HepG2 (cell line): Measurements from ENCODE around the gene FGF19. TPM values are rescaled to one million over a fixed set of nuclear protein-coding genes. Genes with fewer than 3 reads are reported as not detected.

Experiments
- ATAC-seq: fragments of 200-7000 bp; cut with Tn5 transposase; 3 replicates; pipeline ENCODE4 v1.9.1; 2020; ENCODE audit warnings: mild to moderate bottlenecking, moderate library complexity
- BruUV-seq: library from RNA; stranded (reverse); fragments of 400-500 nt; replicated peaks from 2 replicates; lab custom pipeline; 2021; lab: Mats Ljungman, UMichigan
- CTCF ChIA-PET: fragments of 300-600 bp; formaldehyde crosslinking; extraction: SDS; loops from one replicate; lab custom pipeline; 2021; ENCODE audit warnings: low total read pairs, inconsistent platforms, low intra/inter-chr PET ratio; lab: Yijun Ruan, JAX
- POLR2A ChIA-PET: fragments of 350-600 bp; sonication (Branson Sonifier 250); formaldehyde crosslinking; loops from one replicate; lab custom pipeline; 2020; ENCODE audit warnings: antibody characterized with exemption, inconsistent platforms; lab: Yijun Ruan, JAX
- DNase-seq: peaks from one replicate; pipeline ENCODE4 v3.0.0-alpha.2; 2015; ENCODE audit warnings: low spot score
- FAIRE-seq: peaks from 3 replicates; lab custom pipeline; 2011; peaks lifted over from hg19 to GRCh38; lab: Jason Lieb, UNC
- H2AFZ ChIP-seq: one replicate; pipeline ENCODE4 v1.6.1; 2011; ENCODE audit warnings: low read length, inconsistent platforms
- H3K27ac ChIP-seq: fragments of 300-600 bp; 3 replicates; pipeline ENCODE4 v1.8.0; 2011; ENCODE audit warnings: mixed run types, mild to moderate bottlenecking, mixed read lengths, low read length, inconsistent platforms; ENCODE audit not compliant: insufficient read depth; ENCODE audit errors: extremely low read length
- H3K27me3 ChIP-seq, 2 experiments: fragments of 200-600 bp in 1 of 2; 2 replicates in 1 of 2; 3 replicates in 1 of 2; pipeline versions ENCODE4 v1.6.0 to v1.8.0; 2011; ENCODE audit warnings: low read length in 2 of 2, mild to moderate bottlenecking in 2 of 2, moderate library complexity in 2 of 2, inconsistent platforms in 1 of 2; ENCODE audit not compliant: insufficient read depth in 2 of 2, control insufficient read depth in 1 of 2
- H3K36me3 ChIP-seq, 2 experiments: fragments of 200-600 bp in 1 of 2; replicated peaks in 1 of 2; 2 replicates in 1 of 2; 3 replicates in 1 of 2; pipeline versions ENCODE4 v1.5.1 to v1.8.0; 2011; ENCODE audit warnings: low read length in 2 of 2, inconsistent platforms in 1 of 2; ENCODE audit not compliant: insufficient read depth in 2 of 2, control insufficient read depth in 1 of 2
- H3K4me1 ChIP-seq: 2 replicates; pipeline ENCODE4 v1.5.1; 2012; ENCODE audit warnings: low read length, inconsistent platforms; ENCODE audit not compliant: insufficient read depth
- H3K4me2 ChIP-seq: 2 replicates; pipeline ENCODE4 v1.6.0; 2011; ENCODE audit warnings: low read depth, low read length, inconsistent platforms
- H3K4me3 ChIP-seq, 3 experiments: fragments of 200-600 bp in 1 of 3; sonication (generic), shearing (Covaris generic) in 1 of 3; replicated peaks in 1 of 3; 2 replicates each; pipeline ENCODE4 v1.5.1; 2011 to 2016; ENCODE audit warnings: low read length in 3 of 3, inconsistent platforms in 2 of 3, low read depth in 2 of 3, mild to moderate bottlenecking in 2 of 3, control low read depth in 1 of 3, mixed read lengths in 1 of 3; ENCODE audit not compliant: insufficient read depth in 1 of 3
- H3K79me2 ChIP-seq: one replicate; pipeline ENCODE4 v1.6.1; 2011; ENCODE audit warnings: low read length, inconsistent platforms; ENCODE audit not compliant: insufficient read depth
- H3K9ac ChIP-seq: 2 replicates; pipeline ENCODE4 v1.6.0; 2011; ENCODE audit warnings: mild to moderate bottlenecking, low read depth, low read length, inconsistent platforms; ENCODE audit not compliant: insufficient read depth
- H3K9me3 ChIP-seq: 2 replicates; pipeline ENCODE4 v1.5.1; 2012; ENCODE audit warnings: mild to moderate bottlenecking, low read length
- H4K20me1 ChIP-seq: 2 replicates; pipeline ENCODE4 v1.6.0; 2011; ENCODE audit warnings: inconsistent platforms, mild to moderate bottlenecking, low read length, moderate library complexity; ENCODE audit not compliant: insufficient read depth
- ATM ChIP-seq: fragments of 450-650 bp; IDR thresholded peaks from 2 replicates; pipeline ENCODE4 v1.7.1; 2017; ENCODE audit warnings: mild to moderate bottlenecking, borderline replicate concordance
- JDP2 ChIP-seq: sonication (generic); formaldehyde crosslinking; IDR thresholded peaks from 2 replicates; pipeline ENCODE4 v1.8.1; 2022; ENCODE audit warnings: missing genetic modification reagents, borderline replicate concordance
- KAT8 ChIP-seq: IDR thresholded peaks from 2 replicates; pipeline ENCODE4 v1.6.1; 2016; ENCODE audit warnings: missing genetic modification reagents, missing compliant biosample characterization
- RELA ChIP-seq: sonication (generic); formaldehyde crosslinking; IDR thresholded peaks from 2 replicates; pipeline ENCODE4 v1.4.0; 2020; ENCODE audit warnings: missing genetic modification reagents
- SNAPC2 ChIP-seq: sonication (generic); formaldehyde crosslinking; IDR thresholded peaks from 2 replicates; pipeline ENCODE4 v1.8.1; 2022; ENCODE audit warnings: mild to moderate bottlenecking, missing genetic modification reagents
- ZBTB20 ChIP-seq: sonication (generic); formaldehyde crosslinking; IDR thresholded peaks from 2 replicates; pipeline ENCODE4 v1.8.1; 2023; ENCODE audit warnings: missing genetic modification reagents, low read depth, mild to moderate bottlenecking, borderline replicate concordance
- ZNF510 ChIP-seq: sonication (generic); formaldehyde crosslinking; IDR thresholded peaks from 2 replicates; pipeline ENCODE4 v1.4.0; 2020; ENCODE audit warnings: low read depth, mild to moderate bottlenecking, missing genetic modification reagents
- ZNF703 ChIP-seq: sonication (generic); formaldehyde crosslinking; IDR thresholded peaks from 2 replicates; pipeline ENCODE4 v1.5.1; 2020; ENCODE audit warnings: missing genetic modification reagents, mild to moderate bottlenecking, moderate library complexity, borderline replicate concordance
- ZNF841 ChIP-seq: sonication (generic); formaldehyde crosslinking; IDR thresholded peaks from 2 replicates; pipeline ENCODE4 v1.8.1; 2023; ENCODE audit warnings: missing genetic modification reagents, borderline replicate concordance
- WGBS: methylation state at CpG from one replicate; pipeline ENCODE4 v1.1.6; 2017; ENCODE audit warnings: low lambda C conversion rate; 5-methylcytosine and 5-hydroxymethylcytosine counted together
- in situ Hi-C: cut with HindIII; loops from 2 replicates; pipeline ENCODE4 v1.10.0; 2017; ENCODE audit warnings: low pct_unique_long_range_greater_than_20kb; ENCODE audit not compliant: extremely low pct_ligation_motif_present
- intact Hi-C: fragments of 100-400 bp; cut with micrococcal nuclease; formaldehyde crosslinking; loops from one replicate; pipeline ENCODE4 v1.10.0; 2022; ENCODE audit not compliant: unreplicated experiment
- polyA plus RNA-seq, 8 experiments: library from polyadenylated mRNA; depleted of rRNA in 3 of 8; stranded (reverse) in 7 of 8; unstranded in 1 of 8; fragments of >200 nt; fragmentation: Illumina TruSeq in 4 of 8; extraction: Trizol in 4 of 8; gene quantifications; 2 replicates each; pipeline versions ENCODE4 v1.2.1 to v1.2.3, GENCODE V29; 2011 to 2016; ENCODE audit warnings: low read depth in 4 of 8, missing spikeins in 1 of 8, mixed read lengths in 1 of 8; ENCODE audit not compliant: insufficient read depth in 1 of 8
- total RNA-seq, 5 experiments: library from RNA; depleted of rRNA; stranded (reverse); fragments of >200 nt; fragmentation: Illumina TruSeq; extraction: Trizol; gene quantifications; 2 replicates each; pipeline ENCODE4 v1.2.3, GENCODE V29; 2016; ENCODE audit warnings: low read depth in 1 of 5
- TF ChIP-seq, protein P1 (sequence below): sonication (generic); formaldehyde crosslinking; IDR thresholded peaks from 2 replicates; pipeline ENCODE4 v1.4.0; 2020; ENCODE audit warnings: mild to moderate bottlenecking, missing genetic modification reagents, borderline replicate concordance
- TF ChIP-seq, protein P2 (sequence below): sonication (generic); formaldehyde crosslinking; IDR thresholded peaks from 2 replicates; pipeline ENCODE4 v1.4.0; 2020; ENCODE audit warnings: mild to moderate bottlenecking, missing genetic modification reagents
- TF ChIP-seq, protein P3 (sequence below): sonication (generic); formaldehyde crosslinking; IDR thresholded peaks from 2 replicates; pipeline ENCODE4 v1.5.1; 2020; ENCODE audit warnings: missing genetic modification reagents, mild to moderate bottlenecking, borderline replicate concordance

Gene FGF19
- total and polyA plus RNA-seq, 2 of the 13 experiments (the other 11 are each of a cell fraction or from before 2014, with no cell fraction given), result 0.07 TPM; not detected in 1

DNA sequence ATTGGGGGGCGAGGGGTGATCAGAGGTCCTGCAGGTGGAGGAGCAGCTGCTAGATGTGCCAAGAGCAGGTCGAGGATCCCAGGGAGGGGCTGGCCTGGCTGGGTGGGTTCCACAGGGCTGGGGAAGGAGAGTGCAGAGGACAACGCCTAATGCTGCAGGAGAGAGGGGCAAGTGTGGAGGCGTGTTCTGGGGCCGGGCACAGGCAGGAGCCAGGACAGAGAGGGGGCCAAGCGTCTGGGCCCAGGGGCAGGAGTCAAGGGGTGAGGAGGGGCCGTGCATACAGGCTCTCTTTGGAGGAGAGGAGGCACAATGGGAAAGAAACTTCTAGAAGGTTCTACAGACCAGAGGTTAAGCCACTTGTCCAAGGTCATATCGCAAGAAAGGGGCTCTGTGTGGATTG lies 26.7 kb upstream of the FGF19 start:
- intact Hi-C loops (no loop called here), in situ Hi-C loops (no loop called here)
- Histone ChIP-seq H3K27ac (no peak overlapping the region), H3K4me2 (no peak overlapping the region), H3K79me2 (no peaks in the 10 kb centered on the region)
- DNase-seq, result no peak
- POLR2A ChIA-PET, result no interaction called here
- WGBS, result 10% methylated on average over 8 of the region's 8 CpGs
- BruUV-seq, result no TSS peak
- TF ChIP-seq ZNF703 (no peak), ZNF841 (no peak), KAT8 (CRISPR knock-in tag) (no peak), RELA (no peak), ZNF510 (CRISPR knock-in tag) (no peak), SNAPC2 (CRISPR knock-in tag) (no peak), ATM (no peak), JDP2 (CRISPR knock-in tag) (no peak), ZBTB20 (CRISPR knock-in tag) (no peak)
- TF ChIP-seq, protein P1, sequence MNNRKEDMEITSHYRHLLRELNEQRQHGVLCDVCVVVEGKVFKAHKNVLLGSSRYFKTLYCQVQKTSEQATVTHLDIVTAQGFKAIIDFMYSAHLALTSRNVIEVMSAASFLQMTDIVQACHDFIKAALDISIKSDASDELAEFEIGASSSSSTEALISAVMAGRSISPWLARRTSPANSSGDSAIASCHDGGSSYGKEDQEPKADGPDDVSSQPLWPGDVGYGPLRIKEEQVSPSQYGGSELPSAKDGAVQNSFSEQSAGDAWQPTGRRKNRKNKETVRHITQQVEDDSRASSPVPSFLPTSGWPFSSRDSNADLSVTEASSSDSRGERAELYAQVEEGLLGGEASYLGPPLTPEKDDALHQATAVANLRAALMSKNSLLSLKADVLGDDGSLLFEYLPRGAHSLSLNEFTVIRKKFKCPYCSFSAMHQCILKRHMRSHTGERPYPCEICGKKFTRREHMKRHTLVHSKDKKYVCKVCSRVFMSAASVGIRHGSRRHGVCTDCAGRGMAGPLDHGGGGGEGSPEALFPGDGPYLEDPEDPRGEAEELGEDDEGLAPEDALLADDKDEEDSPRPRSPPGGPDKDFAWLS (CRISPR knock-in tag), result no peak
- TF ChIP-seq, protein P2, sequence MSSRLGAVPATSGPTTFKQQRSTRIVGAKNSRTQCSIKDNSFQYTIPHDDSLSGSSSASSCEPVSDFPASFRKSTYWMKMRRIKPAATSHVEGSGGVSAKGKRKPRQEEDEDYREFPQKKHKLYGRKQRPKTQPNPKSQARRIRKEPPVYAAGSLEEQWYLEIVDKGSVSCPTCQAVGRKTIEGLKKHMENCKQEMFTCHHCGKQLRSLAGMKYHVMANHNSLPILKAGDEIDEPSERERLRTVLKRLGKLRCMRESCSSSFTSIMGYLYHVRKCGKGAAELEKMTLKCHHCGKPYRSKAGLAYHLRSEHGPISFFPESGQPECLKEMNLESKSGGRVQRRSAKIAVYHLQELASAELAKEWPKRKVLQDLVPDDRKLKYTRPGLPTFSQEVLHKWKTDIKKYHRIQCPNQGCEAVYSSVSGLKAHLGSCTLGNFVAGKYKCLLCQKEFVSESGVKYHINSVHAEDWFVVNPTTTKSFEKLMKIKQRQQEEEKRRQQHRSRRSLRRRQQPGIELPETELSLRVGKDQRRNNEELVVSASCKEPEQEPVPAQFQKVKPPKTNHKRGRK (CRISPR knock-in tag), result no peak
- TF ChIP-seq, protein P3, sequence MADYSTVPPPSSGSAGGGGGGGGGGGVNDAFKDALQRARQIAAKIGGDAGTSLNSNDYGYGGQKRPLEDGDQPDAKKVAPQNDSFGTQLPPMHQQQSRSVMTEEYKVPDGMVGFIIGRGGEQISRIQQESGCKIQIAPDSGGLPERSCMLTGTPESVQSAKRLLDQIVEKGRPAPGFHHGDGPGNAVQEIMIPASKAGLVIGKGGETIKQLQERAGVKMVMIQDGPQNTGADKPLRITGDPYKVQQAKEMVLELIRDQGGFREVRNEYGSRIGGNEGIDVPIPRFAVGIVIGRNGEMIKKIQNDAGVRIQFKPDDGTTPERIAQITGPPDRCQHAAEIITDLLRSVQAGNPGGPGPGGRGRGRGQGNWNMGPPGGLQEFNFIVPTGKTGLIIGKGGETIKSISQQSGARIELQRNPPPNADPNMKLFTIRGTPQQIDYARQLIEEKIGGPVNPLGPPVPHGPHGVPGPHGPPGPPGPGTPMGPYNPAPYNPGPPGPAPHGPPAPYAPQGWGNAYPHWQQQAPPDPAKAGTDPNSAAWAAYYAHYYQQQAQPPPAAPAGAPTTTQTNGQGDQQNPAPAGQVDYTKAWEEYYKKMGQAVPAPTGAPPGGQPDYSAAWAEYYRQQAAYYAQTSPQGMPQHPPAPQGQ (CRISPR knock-in tag), result no peak
- TF ChIP-seq, all 625 proteins: peak for 0
- ATAC-seq (no peak), FAIRE-seq (no peak)
- H3K36me3 ChIP-seq, result no peaks in the 10 kb centered on the region
- H2AFZ ChIP-seq, result no peak overlapping the region
- no peaks in the 10 kb centered on the region for H4K20me1 ChIP-seq
- H3K27me3 ChIP-seq, result peaks cover 2 to 56% of the 10 kb centered on the region in 2 experiments; a peak in 4 of 5 replicates
- H3K4me3 ChIP-seq, result no peak overlapping the region
- H3K4me1 ChIP-seq, result no peaks in the 10 kb centered on the region
- H3K9me3 ChIP-seq, result peaks cover 11% of the 10 kb centered on the region; the same call in 1 of the 2 replicates
- CTCF ChIA-PET, result no interaction called here
- H3K9ac ChIP-seq, result no peak overlapping the region
